NT2/D1 (cell line): Measurements from ENCODE around the gene MAMDC4.
A peak's percentile ranks its signal among the peaks of the same experiment; 100 is the strongest.
"Not testable (repeated sequence)": the region's sequence is repeated elsewhere in the genome, so short reads cannot be mapped to it uniquely, and the experiment has no call there.

Experiments
- DNase-seq: peaks from one replicate; pipeline ENCODE4 v3.0.0-alpha.2; 2011; ENCODE audit warnings: low read depth, low spot score
- H3K27me3 ChIP-seq: 2 replicates; pipeline ENCODE4 v1.6.0; 2011; ENCODE audit warnings: mild to moderate bottlenecking; ENCODE audit not compliant: insufficient read length, insufficient read depth
- H3K36me3 ChIP-seq: 2 replicates; pipeline ENCODE4 v1.6.1; 2011; ENCODE audit warnings: mild to moderate bottlenecking, low read length, mixed read lengths; ENCODE audit not compliant: insufficient read depth, insufficient read length
- H3K4me1 ChIP-seq: 2 replicates; pipeline ENCODE4 v1.5.1; 2011; ENCODE audit not compliant: insufficient read depth, insufficient read length
- H3K4me3 ChIP-seq: 2 replicates; pipeline ENCODE4 v1.5.1; 2011; ENCODE audit warnings: low read depth; ENCODE audit not compliant: insufficient read length
- H3K9ac ChIP-seq: 2 replicates; pipeline ENCODE4 v1.6.0; 2011; ENCODE audit warnings: low read depth; ENCODE audit not compliant: insufficient read length
- H3K9me3 ChIP-seq: 2 replicates; pipeline ENCODE4 v1.5.1; 2011; ENCODE audit warnings: mild to moderate bottlenecking, low read length; ENCODE audit not compliant: insufficient read depth
- SUZ12 ChIP-seq: IDR thresholded peaks from 2 replicates; pipeline ENCODE4 v1.6.1; 2011; ENCODE audit not compliant: insufficient read length, insufficient read depth; ENCODE audit errors: extremely low read depth
- YY1 ChIP-seq: IDR thresholded peaks from 2 replicates; pipeline ENCODE4 v1.6.1; 2011; ENCODE audit not compliant: insufficient read length, insufficient read depth
- ZNF274 ChIP-seq: IDR thresholded peaks from 2 replicates; pipeline ENCODE4 v1.6.1; 2011; ENCODE audit warnings: mild to moderate bottlenecking, low read depth, low read length

The MAMDC4 gene

DNA sequence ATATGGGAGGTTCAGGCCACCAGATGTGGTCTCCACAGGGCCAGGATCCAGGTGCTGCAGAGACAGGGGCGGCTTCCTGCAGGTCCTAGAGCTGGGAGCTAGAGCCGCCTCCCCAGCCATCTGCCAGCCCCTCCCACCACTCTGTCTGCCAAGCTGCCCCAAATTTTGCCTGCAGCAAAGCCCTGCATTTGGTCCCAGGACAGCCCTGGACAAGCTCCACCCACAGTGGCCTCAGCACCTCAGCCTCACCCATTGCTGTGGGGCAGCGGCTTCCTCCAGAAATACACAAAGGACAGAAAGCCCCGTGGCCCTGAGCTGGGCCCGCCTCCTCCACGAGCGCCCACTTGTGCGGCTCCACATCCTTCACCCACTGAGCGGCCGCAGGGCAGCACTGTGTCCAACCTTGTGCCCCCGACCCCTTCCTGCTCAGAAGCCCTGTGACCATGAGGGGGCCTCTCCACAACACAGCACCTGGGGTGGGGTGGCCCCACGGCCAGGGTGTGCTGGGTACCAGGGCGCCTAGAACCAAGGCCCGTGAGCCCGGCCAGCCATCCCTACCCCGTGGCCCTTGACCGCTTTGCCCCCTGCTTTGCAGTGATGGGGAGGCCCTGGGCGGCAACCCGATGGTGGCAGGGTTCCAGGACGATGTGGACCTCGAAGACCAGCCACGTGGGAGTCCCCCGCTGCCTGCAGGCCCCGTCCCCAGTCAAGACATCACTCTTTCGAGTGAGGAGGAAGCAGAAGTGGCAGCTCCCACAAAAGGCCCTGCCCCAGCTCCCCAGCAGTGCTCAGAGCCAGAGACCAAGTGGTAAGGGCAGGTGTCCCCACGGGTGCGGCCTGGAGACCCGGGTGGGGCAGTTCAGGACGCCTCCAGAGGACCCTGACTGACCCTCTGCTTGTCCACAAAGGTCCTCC, 13.6 kb upstream of the MAMDC4 start:
- Histone ChIP-seq H3K36me3 (peaks cover 58% of the 10 kb centered on the region), H3K4me3 (no peak overlapping the region), H3K4me1 (peaks cover 45% of the 10 kb centered on the region), H3K9ac (no peak overlapping the region), H3K9me3 (no peaks in the 10 kb centered on the region), H3K27me3 (no peaks in the 10 kb centered on the region)
- DNase-seq = no peak
- TF ChIP-seq ZNF274 = no peak
- TF ChIP-seq YY1 = no peak
- TF ChIP-seq SUZ12 = no peak

DNA sequence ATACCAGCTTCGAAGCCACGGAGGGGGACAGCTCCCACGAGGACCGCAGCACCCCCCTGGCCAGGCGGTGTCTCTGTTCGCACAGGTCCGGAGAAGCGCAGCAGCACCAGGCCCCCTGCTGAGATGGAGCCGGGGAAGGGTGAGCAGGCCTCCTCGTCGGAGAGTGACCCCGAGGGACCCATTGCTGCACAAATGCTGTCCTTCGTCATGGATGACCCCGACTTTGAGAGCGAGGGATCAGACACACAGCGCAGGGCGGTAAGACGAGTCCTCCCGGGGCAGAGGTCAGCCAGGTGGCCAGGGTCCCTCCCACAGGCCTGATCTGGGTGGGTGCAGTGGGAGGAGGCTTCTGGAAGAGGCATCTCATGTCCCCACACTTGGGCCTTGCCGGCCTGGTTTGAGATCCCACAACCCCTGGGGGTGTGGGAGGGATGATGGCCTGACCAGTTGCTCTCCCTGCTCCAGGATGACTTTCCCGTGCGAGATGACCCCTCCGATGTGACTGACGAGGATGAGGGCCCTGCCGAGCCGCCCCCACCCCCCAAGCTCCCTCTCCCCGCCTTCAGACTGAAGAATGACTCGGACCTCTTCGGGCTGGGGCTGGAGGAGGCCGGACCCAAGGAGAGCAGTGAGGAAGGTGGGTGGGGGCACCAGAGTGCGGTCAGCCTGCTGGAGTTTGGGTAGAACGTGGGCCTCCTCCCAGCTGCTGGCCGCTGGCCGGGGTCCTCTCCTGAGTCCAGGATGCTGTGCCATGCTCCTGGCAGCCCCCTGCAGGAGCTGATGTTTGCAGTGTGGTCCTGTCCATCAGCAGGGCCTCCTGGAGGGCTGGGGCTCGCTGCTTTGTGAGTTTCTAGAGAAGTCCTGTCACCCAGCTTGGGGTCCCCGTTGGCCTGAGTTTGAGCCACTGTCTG, 12.7 kb upstream of the MAMDC4 start:
- Histone ChIP-seq H3K9me3 (no peaks in the 10 kb centered on the region), H3K4me3 (no peak overlapping the region), H3K9ac (peak overlapping the region; percentile 42), H3K27me3 (no peaks in the 10 kb centered on the region), H3K36me3 (peaks cover 53% of the 10 kb centered on the region), H3K4me1 (peaks cover 48% of the 10 kb centered on the region)
- TF ChIP-seq SUZ12 (no peak), YY1 (no peak), ZNF274 (no peak)
- DNase-seq = no peak

DNA sequence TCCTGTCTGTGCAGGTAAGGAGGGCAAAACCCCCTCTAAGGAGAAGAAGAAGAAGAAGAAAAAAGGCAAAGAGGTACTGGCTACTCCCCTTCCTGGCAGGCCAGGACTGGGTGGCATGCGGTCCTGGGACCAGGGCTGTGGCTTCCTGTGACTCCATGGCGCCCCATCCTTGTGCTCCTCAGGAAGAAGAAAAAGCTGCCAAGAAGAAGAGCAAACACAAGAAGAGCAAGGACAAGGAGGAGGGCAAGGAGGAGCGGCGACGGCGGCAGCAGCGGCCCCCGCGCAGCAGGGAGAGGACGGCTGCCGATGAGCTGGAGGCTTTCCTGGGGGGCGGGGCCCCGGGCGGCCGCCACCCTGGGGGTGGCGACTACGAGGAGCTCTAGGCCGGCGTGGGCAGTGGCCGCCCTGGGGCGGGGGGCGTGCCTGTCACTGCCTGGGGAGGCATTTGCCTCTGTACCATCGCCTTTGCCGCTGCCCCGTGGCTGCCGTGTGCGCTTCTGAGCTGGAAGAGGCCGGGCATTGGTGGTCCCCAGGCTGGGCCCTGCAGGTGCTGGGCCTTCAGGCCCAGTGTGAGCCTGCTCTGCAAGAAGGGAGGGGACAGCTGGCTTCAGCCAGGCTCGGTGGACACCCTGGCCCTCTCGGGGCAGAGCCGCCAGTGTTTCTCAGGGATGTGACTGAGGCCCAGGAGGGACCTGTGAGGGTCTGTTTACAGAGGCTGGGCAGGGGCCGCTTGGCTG, 11.8 kb upstream of the MAMDC4 start:
- Histone ChIP-seq H3K9ac (peak overlapping the region; percentile 5), H3K4me1 (peaks cover 46% of the 10 kb centered on the region), H3K4me3 (no peak overlapping the region), H3K36me3 (peaks cover 49% of the 10 kb centered on the region), H3K9me3 (no peaks in the 10 kb centered on the region), H3K27me3 (no peaks in the 10 kb centered on the region)
- TF ChIP-seq SUZ12 (no peak), ZNF274 (no peak), YY1 (no peak)
- DNase-seq = no peak

DNA sequence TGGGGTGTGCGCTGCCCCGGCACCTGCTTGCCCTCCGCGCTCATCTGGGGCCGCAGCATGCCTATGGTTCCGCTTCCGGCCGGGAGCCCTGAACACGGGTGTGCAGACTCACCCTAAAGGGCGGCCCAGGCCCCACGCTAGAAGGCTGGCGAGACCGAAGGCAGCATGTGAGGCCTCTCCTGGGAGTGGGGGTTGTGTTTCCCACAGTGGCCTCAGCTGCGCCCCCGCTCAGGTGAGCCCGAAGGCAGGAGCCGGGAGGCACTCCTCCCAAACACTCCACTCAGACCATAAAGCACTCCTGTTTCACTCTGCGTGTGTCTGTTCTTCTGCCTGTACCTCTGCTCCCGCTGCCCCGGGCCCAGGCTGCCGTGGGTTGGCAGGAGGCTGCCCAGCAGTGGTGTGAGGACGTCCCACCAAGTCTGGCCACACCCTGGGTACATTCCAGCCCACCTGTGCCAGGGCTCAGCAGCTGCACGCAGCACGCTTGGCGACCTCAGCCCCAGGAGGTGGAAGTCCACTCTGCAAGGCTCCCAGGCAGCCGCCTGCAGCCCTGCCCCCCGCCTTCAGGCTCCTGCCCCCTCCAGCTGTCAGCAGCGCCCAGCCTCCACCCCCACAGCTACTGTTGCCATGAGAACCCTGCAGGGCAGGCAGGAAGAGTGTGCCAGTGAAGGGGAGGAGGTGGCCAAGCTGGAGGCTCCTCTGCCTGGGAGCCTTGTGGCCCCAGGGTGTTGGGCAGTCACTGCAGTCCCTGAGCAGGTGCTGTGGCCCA, 11.1 kb upstream of the MAMDC4 start:
- H3K36me3 ChIP-seq = peaks cover 41% of the 10 kb centered on the region
- no peak overlapping the region for H3K4me3 ChIP-seq
- H3K4me1 ChIP-seq = peaks cover 46% of the 10 kb centered on the region
- no peaks in the 10 kb centered on the region for H3K27me3 ChIP-seq
- no peak overlapping the region for H3K9ac ChIP-seq
- H3K9me3 ChIP-seq = no peaks in the 10 kb centered on the region; the same call in 1 of the 2 replicates
- TF ChIP-seq YY1 = no peak
- TF ChIP-seq SUZ12 = no peak
- no peak for TF ChIP-seq ZNF274
- DNase-seq = no peak

DNA sequence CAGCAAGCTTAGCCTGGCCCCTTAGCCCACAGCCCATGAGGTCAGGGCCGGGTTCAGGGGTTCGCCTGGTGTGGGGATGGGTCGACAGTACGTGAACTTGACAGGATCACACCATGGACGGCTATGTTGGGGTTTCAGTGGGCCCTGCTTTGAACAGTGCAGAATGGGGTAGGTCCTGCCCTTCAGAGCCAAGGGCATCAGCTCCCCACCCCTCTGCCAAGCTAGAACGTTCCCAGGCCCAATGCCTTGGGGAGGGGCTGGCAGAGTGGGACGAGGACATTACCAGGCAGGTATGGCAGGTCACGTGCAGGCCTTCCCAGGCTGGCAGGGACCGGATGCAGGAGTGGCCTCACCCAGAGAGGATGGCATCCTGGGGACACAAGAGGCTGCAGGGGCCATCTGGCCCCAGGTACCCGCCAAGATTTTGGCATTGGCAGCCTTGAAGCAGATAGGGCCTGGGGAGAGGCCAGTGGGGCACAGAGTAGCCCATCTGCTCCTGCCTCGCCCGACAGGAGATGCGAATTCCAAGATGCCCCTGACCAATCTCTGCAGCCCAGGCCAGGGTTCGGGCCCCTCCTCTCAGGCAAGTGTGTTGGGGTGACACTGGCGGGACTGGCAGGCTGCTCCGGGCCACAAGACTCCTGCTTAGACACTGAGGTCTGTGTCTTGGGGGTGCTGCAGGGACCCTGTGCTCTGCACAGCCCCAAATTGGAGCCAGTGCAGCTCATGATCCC, 10.3 kb upstream of the MAMDC4 start:
- not testable (repeated sequence) for H3K4me3 ChIP-seq, DNase-seq, H3K9me3 ChIP-seq, H3K9ac ChIP-seq, H3K27me3 ChIP-seq
- Histone ChIP-seq H3K4me1 (peaks cover 44% of the 10 kb centered on the region), H3K36me3 (peaks cover 35% of the 10 kb centered on the region)

DNA sequence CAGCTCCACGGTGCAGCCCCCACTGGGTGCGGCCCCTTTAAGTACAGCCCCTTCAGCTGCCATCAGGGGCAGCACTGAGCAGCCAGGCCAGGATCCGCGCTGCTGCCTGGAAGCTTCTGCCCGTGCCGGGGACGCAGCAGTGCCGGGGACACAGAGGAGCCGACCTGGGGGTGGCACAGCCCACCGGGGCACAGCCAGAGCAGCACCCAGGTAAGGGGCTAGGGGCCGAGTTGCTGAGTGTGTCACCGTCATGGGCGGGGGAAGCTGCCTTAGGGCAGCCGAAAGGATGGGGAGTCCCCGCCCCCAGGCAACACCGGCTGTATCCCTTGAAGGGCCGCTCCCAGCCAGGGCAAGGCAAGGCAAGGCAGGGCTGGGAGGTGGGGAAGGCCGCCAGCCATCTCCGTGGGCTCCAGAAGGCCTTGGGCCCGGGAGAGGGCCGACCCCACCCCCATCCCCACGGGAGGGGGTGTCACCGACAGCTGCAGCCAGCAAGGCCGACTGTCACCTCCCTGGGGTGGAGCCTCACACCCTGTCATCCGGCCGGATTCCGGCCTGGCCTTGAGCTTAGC, 9.7 kb upstream of the MAMDC4 start, which contains the start of gene AJM1:
Gene AJM1, plus strand, starts transcription at position 99 of the 569 bp plus-strand sequence. CDS start 1,937 bp downstream, outside the sequence.
- not testable (repeated sequence) for H3K4me3 ChIP-seq, H3K27me3 ChIP-seq, H3K9me3 ChIP-seq
- peak within 1 kb of the TSS; percentile 42 for H3K9ac ChIP-seq
- DNase-seq = peak; percentile 66
- H3K36me3 ChIP-seq = peaks cover 35% of the 10 kb centered on the region
- H3K4me1 ChIP-seq = peaks cover 43% of the 10 kb centered on the region

DNA sequence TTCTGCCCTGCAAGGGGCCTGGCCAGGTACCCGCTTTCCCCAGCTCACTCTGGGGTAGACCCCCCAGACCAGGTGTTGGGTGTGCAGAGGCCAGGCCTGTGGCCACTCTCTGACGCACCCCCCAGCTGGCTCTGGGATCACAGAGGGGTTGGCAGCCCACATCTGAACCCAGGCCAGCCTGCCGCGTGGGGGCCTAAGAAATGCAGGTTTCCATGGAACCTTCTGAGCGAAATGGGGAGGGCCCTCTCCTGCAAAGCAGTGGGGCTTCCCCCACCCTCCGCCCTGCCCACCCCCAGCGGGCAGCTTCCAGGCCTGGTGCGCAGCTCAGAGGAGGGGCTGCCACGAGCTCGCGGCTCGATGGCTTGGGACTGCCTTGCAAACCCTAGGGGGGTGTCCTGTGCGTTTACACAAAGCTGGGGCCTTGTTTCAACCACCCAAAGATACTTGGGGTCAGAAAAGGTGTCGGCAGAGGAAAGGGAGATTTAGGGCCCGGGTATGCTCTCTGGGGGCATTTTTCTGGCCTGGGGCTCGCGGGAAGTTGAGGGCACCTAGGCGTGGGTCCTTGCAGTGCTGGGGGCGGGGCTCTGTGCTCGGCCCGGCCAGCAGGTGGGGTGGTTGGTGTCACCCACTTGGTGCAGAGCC, 8.9 kb upstream of the MAMDC4 start:
- H3K4me1 ChIP-seq = peaks cover 44% of the 10 kb centered on the region

DNA sequence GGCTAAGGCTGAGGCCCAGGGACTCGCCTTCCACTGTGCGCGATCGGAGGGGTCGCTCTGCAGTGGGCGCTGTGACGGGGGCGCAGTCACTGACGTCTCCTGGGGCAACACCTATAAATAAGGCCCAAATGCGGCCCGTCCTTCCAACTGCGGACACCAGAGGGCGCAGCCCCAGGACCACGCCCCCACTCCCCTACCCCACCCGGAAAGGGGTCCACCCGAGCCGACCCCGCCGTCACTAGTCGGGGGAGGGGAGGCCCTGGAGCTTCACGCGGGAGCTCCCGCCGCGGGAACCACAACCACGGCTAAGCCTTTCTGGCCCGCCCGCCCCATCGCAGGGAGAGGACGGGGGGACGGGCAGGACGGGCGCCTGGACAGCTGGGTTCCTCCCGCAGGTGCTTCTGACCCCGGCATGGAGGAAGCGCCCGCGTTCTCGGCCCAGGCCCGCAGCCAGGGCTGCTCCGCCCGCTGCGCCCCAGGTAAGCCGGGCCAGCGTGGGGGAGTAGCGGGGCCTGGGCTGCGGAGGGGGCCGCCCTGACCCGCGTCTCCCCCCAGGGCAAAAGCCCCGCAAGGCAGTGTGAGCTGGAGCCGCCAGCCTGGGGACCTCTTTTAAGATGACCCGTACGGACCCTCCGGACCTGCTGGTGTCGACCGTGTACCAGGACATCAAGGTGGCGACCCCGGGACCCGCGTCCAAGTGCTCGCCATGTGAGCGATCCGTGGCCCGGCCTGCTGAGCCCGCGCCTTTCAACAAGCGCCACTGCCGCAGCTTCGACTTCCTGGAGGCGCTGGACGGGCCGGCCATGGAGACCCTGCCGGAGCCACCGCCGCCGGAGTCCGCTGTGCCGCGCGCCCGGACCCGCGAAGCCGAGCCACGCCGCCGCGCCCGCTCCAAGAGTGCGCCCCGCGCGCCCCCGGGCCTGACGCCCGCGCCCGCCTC, 8.1 kb upstream of the MAMDC4 start:
- Histone ChIP-seq H3K36me3 (peaks cover 19% of the 10 kb centered on the region), H3K4me1 (peaks cover 41% of the 10 kb centered on the region)
- not testable (repeated sequence) for H3K9ac ChIP-seq, H3K9me3 ChIP-seq, H3K27me3 ChIP-seq, DNase-seq, H3K4me3 ChIP-seq

More for the DNA sequence above, 8.9 kb upstream of the MAMDC4 start:
- H3K27me3 ChIP-seq, H3K4me3 ChIP-seq, H3K9me3 ChIP-seq, DNase-seq: not testable (repeated sequence)
- Histone ChIP-seq H3K36me3 (peaks cover 27% of the 10 kb centered on the region), H3K9ac (peak overlapping the region; percentile 36)
